Aorta (tissue), 5 donors: ENCODE results near the gene PACSIN2. TPM values are rescaled to one million over a fixed set of nuclear protein-coding genes. Genes with fewer than 3 reads are reported as not detected.
"Not testable (repeated sequence)": the region's sequence is repeated elsewhere in the genome, so short reads cannot be mapped to it uniquely, and the experiment has no call there.

Source experiments
- ATAC-seq: fragments of 200-7000 bp; cut with Tn5 transposase; one replicate; pipeline ENCODE4 v1.9.1; 2022; ENCODE audit warnings: moderate library complexity; ENCODE audit not compliant: low FRiP score
- DNase-seq, 2 donors: peaks; one replicate each; pipeline ENCODE4 v3.0.0-alpha.2; 2020
- H3K27ac ChIP-seq, 2 donors: one replicate each; pipeline ENCODE4 v1.5.1; 2013; ENCODE audit warnings: low read length in 2 of 2, mild to moderate bottlenecking in 2 of 2, moderate library complexity in 2 of 2, control low read depth in 1 of 2, inconsistent platforms in 1 of 2, low read depth in 1 of 2
- H3K27me3 ChIP-seq, 2 donors: one replicate each; pipeline ENCODE4 v1.6.1; 2013; ENCODE audit warnings: control low read depth in 1 of 2, low read length in 1 of 2, mild to moderate bottlenecking in 1 of 2, moderate library complexity in 1 of 2; ENCODE audit not compliant: insufficient read depth in 2 of 2, control insufficient read depth in 1 of 2
- H3K36me3 ChIP-seq, 2 donors: one replicate each; pipeline ENCODE4 v1.6.1; 2013; ENCODE audit warnings: control low read depth in 1 of 2, low read length in 1 of 2, mild to moderate bottlenecking in 1 of 2; ENCODE audit not compliant: insufficient read depth in 2 of 2, control insufficient read depth in 1 of 2
- H3K4me1 ChIP-seq, 2 donors: one replicate each; pipeline ENCODE4 v1.6.1; 2013; ENCODE audit warnings: low read length in 2 of 2, control low read depth in 1 of 2, mild to moderate bottlenecking in 1 of 2, moderate library complexity in 1 of 2; ENCODE audit not compliant: insufficient read depth in 2 of 2, control insufficient read depth in 1 of 2
- H3K4me3 ChIP-seq, 2 donors: one replicate each; pipeline ENCODE4 v1.5.1; 2013; ENCODE audit warnings: low read length in 2 of 2, control low read depth in 1 of 2, mild to moderate bottlenecking in 1 of 2
- H3K9me3 ChIP-seq: one replicate; pipeline ENCODE4 v1.6.1; 2013; ENCODE audit warnings: mild to moderate bottlenecking, low read length; ENCODE audit not compliant: control insufficient read depth
- WGBS, 2 donors: extraction: QIAGEN DNeasy Blood & Tissue Kit; methylation state at CpG; one replicate each; pipeline ENCODE4 v1.1.7; 2013; 5-methylcytosine and 5-hydroxymethylcytosine counted together
- intact Hi-C, 2 donors: fragments of 100-400 bp; cut with DNase I; formaldehyde crosslinking; loops; one replicate each; pipeline versions ENCODE4 v1.14.2 to v1.15.0; 2022
- polyA plus RNA-seq, 2 donors: library from polyadenylated mRNA; stranded (reverse); fragments of 200-250 nt; gene quantifications; one replicate each; pipeline ENCODE4 v1.2.3, GENCODE V29; 2013
- total RNA-seq, 2 donors: library from RNA; stranded (reverse); fragmentation: NEBNext Ultra II Directional; extraction: Animal tissue kit (Norgen Biotek cat#: 25700); gene quantifications; one replicate each; pipeline ENCODE4 v1.2.1, GENCODE V29; 2021
- donor health status: healthy with polysubstance abuse.
- donor health status: Bipolar disorder and iron deficiency.
- donor health status: DM: no; HTN: no; CAD: no.
- donor health status: DM: no; HTN: no; CAD: no.
- donor health status: DM: yes; HTN: yes; CAD: no.

The PACSIN2 gene
- total and polyA plus RNA-seq, 4 donors, result 50.5 to 127 (median 84.7) TPM

GRCh38 chr22:42961810-42962209 is 53.1 kb downstream of the PACSIN2 start:
- Histone ChIP-seq H3K4me1 (peaks cover 0 to 4% of the 10 kb centered on the region in 2 donors), H3K27me3 (no peaks in the 10 kb centered on the region), H3K27ac (no peak overlapping the region), H3K4me3 (no peak overlapping the region), H3K36me3 (no peaks in the 10 kb centered on the region), H3K9me3 (no peaks in the 10 kb centered on the region)
- peak in 1 of 2 donors; percentile 50 for DNase-seq
- intact Hi-C loops, result no loop called here
- 78 to 81% methylated on average over 6 of the region's 6 CpGs for WGBS, 2 donors
- no peak for ATAC-seq

GRCh38 chr22:42961400-42961690 is 53.6 kb downstream of the PACSIN2 start:
- H3K4me3 ChIP-seq, ATAC-seq, H3K27ac ChIP-seq, intact Hi-C loops, H3K36me3 ChIP-seq, DNase-seq, H3K9me3 ChIP-seq, H3K27me3 ChIP-seq, H3K4me1 ChIP-seq: not testable (repeated sequence)
- 81% methylated on average over 3 of the region's 3 CpGs for WGBS, 2 donors

GRCh38 chr22:42960531-42961399 is 54.2 kb downstream of the PACSIN2 start:
- no peaks in the 10 kb centered on the region for H3K27me3 ChIP-seq
- no peak for ATAC-seq
- peaks cover 0 to 8% of the 10 kb centered on the region in 2 donors for H3K4me1 ChIP-seq
- no peak overlapping the region for H3K4me3 ChIP-seq
- H3K36me3 ChIP-seq, result no peaks in the 10 kb centered on the region
- 66% methylated on average over 10 of the region's 10 CpGs for WGBS, 2 donors
- intact Hi-C loops, result no loop called here
- no peak for DNase-seq
- peak overlapping the region in 1 of 2 donors; percentile 39 for H3K27ac ChIP-seq
- H3K9me3 ChIP-seq, result no peaks in the 10 kb centered on the region

- no peaks in the 10 kb centered on the region for H3K36me3 ChIP-seq
- peaks cover 3 to 8% of the 10 kb centered on the region in 2 donors for H3K4me1 ChIP-seq
- DNase-seq (peak; percentile 63 to 71), ATAC-seq (peak; percentile 84)
- intact Hi-C loops, result no loop called here
- WGBS, 2 donors, result 9 to 12% methylated on average over 13 of the region's 13 CpGs
- H3K4me3 ChIP-seq, result peak overlapping the region; percentile 17 to 71
- peak overlapping the region in 1 of 2 donors; percentile 69 for H3K27ac ChIP-seq
- no peaks in the 10 kb centered on the region for H3K27me3 ChIP-seq
- no peaks in the 10 kb centered on the region for H3K9me3 ChIP-seq
These were observed 55.1 kb downstream of the PACSIN2 start for GRCh38 chr22:42959576-42960509.

- H3K27me3 ChIP-seq, result no peaks in the 10 kb centered on the region
- intact Hi-C loops, result no loop called here
- no peaks in the 10 kb centered on the region for H3K9me3 ChIP-seq
- 36 to 41% methylated on average over 6 of the region's 6 CpGs for WGBS, 2 donors
- ATAC-seq (no peak), DNase-seq (no peak)
- no peaks in the 10 kb centered on the region for H3K36me3 ChIP-seq
- H3K4me3 ChIP-seq, result peak overlapping the region; percentile 17 to 71
- H3K4me1 ChIP-seq, result peaks cover 3 to 8% of the 10 kb centered on the region in 2 donors
- no peak overlapping the region for H3K27ac ChIP-seq
These were observed 56.0 kb downstream of the PACSIN2 start for GRCh38 chr22:42958937-42959336.

- Histone ChIP-seq H3K36me3 (no peaks in the 10 kb centered on the region), H3K4me1 (peaks cover 7 to 8% of the 10 kb centered on the region in 2 donors), H3K27me3 (no peaks in the 10 kb centered on the region), H3K9me3 (no peaks in the 10 kb centered on the region), H3K27ac (no peak overlapping the region), H3K4me3 (no peak overlapping the region)
- no peak for DNase-seq
- intact Hi-C loops, result no loop called here
- ATAC-seq, result no peak
- 47% methylated on average over 7 of the region's 7 CpGs for WGBS, 2 donors
These were observed 57.0 kb downstream of the PACSIN2 start for GRCh38 chr22:42957958-42958357.

GRCh38 chr22:42957544-42957943 is 57.4 kb downstream of the PACSIN2 start:
- WGBS, 2 donors, result 41 to 50% methylated on average over 3 of the region's 3 CpGs
- no peaks in the 10 kb centered on the region for H3K36me3 ChIP-seq
- H3K27ac ChIP-seq, result no peak overlapping the region
- no peak overlapping the region for H3K4me3 ChIP-seq
- ATAC-seq (no peak), DNase-seq (no peak)
- H3K4me1 ChIP-seq, result peaks cover 7 to 8% of the 10 kb centered on the region in 2 donors
- no peaks in the 10 kb centered on the region for H3K27me3 ChIP-seq
- no peaks in the 10 kb centered on the region for H3K9me3 ChIP-seq
- intact Hi-C loops, result no loop called here

GRCh38 chr22:42955848-42956247 is 59.1 kb downstream of the PACSIN2 start:
- Histone ChIP-seq H3K9me3 (no peaks in the 10 kb centered on the region), H3K27ac (no peak overlapping the region), H3K4me1 (peaks cover 7 to 13% of the 10 kb centered on the region in 2 donors), H3K36me3 (no peaks in the 10 kb centered on the region), H3K4me3 (no peak overlapping the region), H3K27me3 (no peaks in the 10 kb centered on the region)
- 97 to 100% methylated on average over 1 of the region's 1 CpG for WGBS, 2 donors
- DNase-seq, result no peak
- intact Hi-C loops, result no loop called here
- ATAC-seq, result no peak
